Activated CD8-positive, alpha-beta memory T cell treated with anti-CD3 and anti-CD28 coated beads for 48 hours (primary cell): Measurements from ENCODE around the gene ZBTB34.
A peak's percentile ranks its signal among the peaks of the same experiment; 100 is the strongest.
"Not testable (repeated sequence)": the region's sequence is repeated elsewhere in the genome, so short reads cannot be mapped to it uniquely, and the experiment has no call there.

ENCODE experiments used
- DNase-seq, 3 experiments: peaks; one replicate each; pipeline ENCODE4 v3.0.0-alpha.2; 2020; ENCODE audit warnings: low read depth in 2 of 3, low spot score in 2 of 3

The ZBTB34 gene

GRCh38 chr9:126860077-126860756 lies at the start of gene ZBTB34:
Gene ZBTB34 (plus strand): TSS chr9:126860639. CDS start chr9:126879400, 18,761 bp downstream.
- DNase-seq, result peak; percentile 63 to 85 (median 70)

GRCh38 chr9:126813072-126813471 lies 47.4 kb upstream of the ZBTB34 start:
- no peak for DNase-seq

- DNase-seq, result no peak
Observed at GRCh38 chr9:126814091-126814490, 46.3 kb upstream of the ZBTB34 start.

GRCh38 chr9:126817615-126818014 lies 42.8 kb upstream of the ZBTB34 start:
- DNase-seq, result not testable (repeated sequence)

- no peak for DNase-seq
Observed at GRCh38 chr9:126818482-126818881, 42.0 kb upstream of the ZBTB34 start.

- DNase-seq, result no peak
Observed at GRCh38 chr9:126819482-126819881, 41.0 kb upstream of the ZBTB34 start.

- no peak for DNase-seq
Observed at GRCh38 chr9:126822278-126822677, 38.2 kb upstream of the ZBTB34 start.

- no peak for DNase-seq
Observed at GRCh38 chr9:126822873-126823272, 37.6 kb upstream of the ZBTB34 start.

- DNase-seq, result not testable (repeated sequence)
Observed at GRCh38 chr9:126824052-126824451, 36.4 kb upstream of the ZBTB34 start.

GRCh38 chr9:126827227-126827626 lies 33.2 kb upstream of the ZBTB34 start:
- no peak for DNase-seq

- DNase-seq, result no peak
Observed at GRCh38 chr9:126829035-126829434, 31.4 kb upstream of the ZBTB34 start.

GRCh38 chr9:126830827-126831226 lies 29.6 kb upstream of the ZBTB34 start:
- DNase-seq, result no peak

GRCh38 chr9:126832440-126832839 lies 28.0 kb upstream of the ZBTB34 start:
- DNase-seq, result no peak

GRCh38 chr9:126833020-126833419 lies 27.4 kb upstream of the ZBTB34 start:
- DNase-seq, result no peak

GRCh38 chr9:126833710-126834345 lies 26.6 kb upstream of the ZBTB34 start:
- DNase-seq, result no peak

GRCh38 chr9:126834672-126835071 lies 25.8 kb upstream of the ZBTB34 start:
- DNase-seq, result no peak

- DNase-seq, result no peak
Observed at GRCh38 chr9:126836216-126836615, 24.2 kb upstream of the ZBTB34 start.

GRCh38 chr9:126838055-126838811 lies 22.2 kb upstream of the ZBTB34 start:
- DNase-seq, result no peak

GRCh38 chr9:126838895-126839294 lies 21.5 kb upstream of the ZBTB34 start:
- no peak for DNase-seq

- no peak for DNase-seq
Observed at GRCh38 chr9:126839301-126839700, 21.1 kb upstream of the ZBTB34 start.

- no peak for DNase-seq
Observed at GRCh38 chr9:126842220-126842842, 18.1 kb upstream of the ZBTB34 start.
